NCI-H2227 (cell line): Measurements from ENCODE around the gene C17orf114.

Source experiments
- DNase-seq: peaks from one replicate; lab custom pipeline; 2025; ENCODE audit not compliant: unreplicated experiment; lab: John Stamatoyannopoulos, UW

Gene C17orf114

GRCh38 chr17:4788159-4788806 is 13.8 kb downstream of the C17orf114 start:
- peak; percentile 67 for DNase-seq

DNA sequence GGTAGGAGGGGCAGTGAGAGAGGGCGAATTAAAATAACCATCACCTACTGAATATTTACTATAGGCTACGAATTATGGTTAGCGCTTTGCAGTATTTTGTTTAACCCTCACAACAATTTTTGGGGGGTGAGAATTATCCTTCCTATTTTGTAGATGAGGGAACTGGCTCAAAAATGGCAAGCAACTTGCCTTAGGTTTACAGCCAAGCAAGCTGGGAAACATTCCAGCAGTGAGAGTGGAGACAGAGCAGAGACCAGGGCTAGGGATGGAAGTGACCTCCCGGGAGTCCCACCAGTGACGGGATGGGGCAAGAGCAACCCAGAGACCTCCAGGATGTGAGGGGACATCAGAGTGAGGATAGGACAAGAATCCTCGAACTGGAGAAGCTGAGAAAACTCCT is 15.6 kb downstream of the C17orf114 start:
- DNase-seq = no peak

- DNase-seq = no peak
Measured at GRCh38 chr17:4786106-4786511, 16.0 kb downstream of the C17orf114 start, which contains the start of gene VMO1. VMO1 (minus strand) TSS chr17:4786364; CDS start chr17:4786352, 12 bp downstream.

DNA sequence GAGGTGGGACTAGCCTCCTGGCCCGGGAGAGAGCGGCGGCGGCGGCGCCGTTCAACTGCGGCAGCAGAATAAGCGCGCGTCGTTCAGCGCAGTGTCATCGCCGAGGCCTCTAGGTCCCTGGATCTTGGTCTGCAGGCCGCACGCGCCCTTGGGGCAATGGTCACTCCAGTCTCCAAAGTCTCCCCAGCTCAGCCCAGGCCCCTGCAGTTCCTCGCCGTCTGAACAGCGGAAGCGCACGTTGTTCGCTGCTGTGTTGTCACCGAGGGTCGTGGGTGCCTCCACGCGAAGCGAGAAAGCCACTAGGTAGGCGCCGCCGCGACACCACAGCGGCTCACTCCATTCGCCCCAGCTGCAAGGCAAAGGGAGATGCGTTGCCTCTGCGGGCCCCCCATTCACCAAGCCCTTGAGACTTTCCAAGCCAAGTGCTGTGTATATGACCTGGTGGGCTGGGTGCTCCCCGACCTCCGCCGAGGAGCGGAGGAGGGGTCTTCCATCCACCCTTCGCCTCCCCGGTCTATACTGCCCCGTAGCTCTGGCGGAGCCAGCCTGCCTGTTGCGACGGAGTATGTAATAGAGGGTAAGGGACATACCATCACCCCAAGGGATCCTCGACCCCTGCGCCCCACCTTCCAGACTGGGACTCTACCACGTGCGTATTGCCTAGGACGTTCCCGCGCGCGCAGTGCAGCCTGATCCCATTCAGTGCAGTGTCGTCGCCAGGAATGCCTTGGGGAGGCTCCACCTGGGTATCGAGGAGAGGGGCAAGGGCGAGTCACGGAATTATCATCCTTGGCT is 16.6 kb downstream of the C17orf114 start:
- no peak for DNase-seq

DNA sequence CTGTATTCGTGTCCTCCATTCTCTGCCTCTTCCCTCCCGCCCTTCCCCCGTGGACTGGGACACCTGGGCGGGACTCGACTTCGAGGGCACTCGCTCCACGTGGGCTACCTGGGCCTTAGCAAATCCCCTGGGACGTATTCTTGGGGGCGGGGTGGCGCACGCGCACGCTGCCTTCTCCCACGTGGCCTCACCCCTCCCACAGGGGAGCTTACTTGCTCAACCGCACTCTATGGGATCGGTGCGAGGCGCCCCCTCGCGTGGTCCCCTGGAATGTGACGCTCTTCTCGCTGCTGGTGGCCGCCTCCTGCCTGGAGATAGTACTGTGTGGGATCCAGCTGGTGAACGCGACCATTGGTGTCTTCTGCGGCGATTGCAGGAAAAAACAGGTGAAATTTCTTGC is 19.5 kb downstream of the C17orf114 start:
- DNase-seq = no peak

DNA sequence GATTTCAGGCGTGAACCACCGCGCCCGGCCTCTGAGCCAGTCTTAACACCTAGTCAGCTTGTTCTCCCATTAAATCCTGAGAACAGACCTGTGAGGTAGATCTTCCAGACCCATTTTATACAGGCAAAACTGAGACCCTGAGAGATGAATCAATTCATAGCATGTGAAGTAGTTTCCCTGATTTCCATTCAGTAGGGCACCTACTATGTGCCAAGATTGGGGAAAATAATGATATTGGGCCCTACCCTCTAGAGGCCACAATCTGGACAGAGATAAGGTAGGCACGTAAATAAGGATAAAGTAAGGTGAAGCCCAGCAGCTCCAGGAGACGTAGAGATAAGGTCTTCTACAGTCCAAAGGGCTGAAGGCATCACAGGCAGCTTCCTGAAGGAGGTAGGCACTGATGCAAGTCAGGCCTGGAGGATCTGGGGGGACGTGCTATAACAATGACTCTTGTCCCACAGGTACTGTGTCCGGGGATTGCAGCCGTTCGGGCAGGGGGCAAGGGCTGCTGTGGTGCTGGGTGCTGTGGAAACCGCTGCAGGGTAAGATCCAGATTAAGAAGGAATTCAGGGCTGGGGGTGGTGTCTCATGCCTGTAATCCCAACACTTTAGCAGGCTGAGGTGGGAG is 21.7 kb downstream of the C17orf114 start:
- no peak for DNase-seq

DNA sequence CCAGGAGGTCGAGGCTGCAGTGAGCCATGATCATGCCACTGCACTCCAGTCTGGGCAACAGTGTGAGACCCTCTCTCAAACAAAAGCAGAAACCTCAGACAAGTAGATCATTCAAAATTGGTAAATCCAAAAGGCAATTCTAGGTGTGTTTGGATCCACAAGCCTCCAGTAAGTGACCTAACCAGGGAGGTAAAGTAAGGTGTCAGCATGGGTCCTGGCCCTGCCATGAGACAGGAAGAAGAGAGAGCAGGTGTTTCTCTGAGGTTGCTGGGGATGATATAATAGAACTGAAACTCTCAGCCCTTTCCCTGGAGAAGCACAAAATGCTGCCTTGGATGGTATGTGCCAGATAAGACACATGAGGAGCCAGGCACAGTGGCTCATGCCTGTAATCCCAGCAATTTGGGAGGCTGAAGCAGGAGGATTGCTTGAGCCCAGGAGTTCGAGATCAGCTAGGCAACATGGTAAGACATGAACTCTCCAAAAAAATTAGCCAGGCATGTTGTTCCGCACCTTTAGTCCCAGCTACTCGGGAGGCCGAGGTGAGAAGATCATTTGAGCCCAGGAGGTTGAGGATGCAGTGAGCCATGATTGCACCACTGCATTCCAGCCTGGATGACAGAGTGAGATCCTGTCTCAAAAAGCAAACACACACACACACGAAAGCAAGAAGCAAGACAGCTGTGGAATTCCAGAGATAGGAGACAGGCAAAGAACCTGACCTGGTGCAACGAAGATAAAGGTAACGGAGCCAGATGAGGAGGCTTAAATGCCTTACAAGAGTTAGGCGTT is 24.0 kb downstream of the C17orf114 start:
- DNase-seq = no peak

- peak; percentile 3 for DNase-seq
Measured at GRCh38 chr17:4772235-4772613, 29.9 kb downstream of the C17orf114 start.

DNA sequence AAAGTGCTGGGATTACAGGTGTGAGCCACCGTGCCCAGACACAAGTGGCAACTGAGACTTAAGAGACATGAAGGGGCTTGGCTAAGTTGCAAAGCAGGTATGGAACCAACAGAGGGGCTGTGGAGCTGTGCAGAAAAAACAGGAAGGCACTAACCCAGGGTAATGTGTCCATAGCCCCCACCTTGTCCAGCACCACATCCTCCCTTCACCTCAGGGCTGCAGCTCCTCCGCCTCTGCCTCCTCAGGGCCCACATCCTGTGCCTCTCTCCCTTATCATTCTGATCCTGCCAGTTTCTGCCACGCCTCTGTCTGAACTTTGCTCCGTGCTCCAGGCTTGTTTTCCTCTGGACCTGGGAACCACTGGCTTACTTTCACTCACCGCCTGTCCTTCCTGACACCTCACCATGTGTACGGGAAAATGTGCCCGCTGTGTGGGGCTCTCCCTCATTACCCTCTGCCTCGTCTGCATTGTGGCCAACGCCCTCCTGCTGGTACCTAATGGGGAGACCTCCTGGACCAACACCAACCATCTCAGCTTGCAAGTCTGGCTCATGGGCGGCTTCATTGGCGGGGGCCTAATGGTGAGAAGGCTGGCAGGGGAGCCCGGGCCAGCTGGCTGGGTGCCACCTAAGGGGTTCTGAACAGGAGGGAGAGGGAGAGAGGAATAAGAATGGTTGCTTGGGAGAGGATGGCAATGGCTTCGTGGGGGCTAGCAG is 30.5 kb downstream of the C17orf114 start, which contains the start of gene TM4SF5:
TSS of gene TM4SF5 (plus strand) at position 368 of the 716 bp plus-strand sequence. CDS start at position 405, 37 bp downstream.
- peak; percentile 2 for DNase-seq

DNA sequence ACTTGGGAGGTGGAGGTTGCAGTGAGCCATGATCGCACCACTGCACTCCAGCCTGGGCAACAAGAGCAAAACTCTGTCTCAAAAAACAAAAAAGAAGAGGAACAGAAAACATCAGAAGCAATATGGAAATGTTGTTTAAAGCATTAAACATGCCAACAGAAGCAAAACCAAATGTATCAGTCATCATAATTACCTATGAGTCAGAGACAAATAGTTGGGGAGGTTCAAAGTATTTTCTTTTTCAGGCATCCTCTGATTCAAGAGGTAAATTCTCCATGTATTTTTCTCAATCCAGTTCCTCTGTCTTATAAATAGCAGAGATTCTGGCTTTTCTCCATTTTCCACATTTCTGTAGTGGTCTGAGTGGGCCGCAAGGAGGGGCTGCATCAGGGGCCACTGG is 32.5 kb downstream of the C17orf114 start:
- no peak for DNase-seq

DNA sequence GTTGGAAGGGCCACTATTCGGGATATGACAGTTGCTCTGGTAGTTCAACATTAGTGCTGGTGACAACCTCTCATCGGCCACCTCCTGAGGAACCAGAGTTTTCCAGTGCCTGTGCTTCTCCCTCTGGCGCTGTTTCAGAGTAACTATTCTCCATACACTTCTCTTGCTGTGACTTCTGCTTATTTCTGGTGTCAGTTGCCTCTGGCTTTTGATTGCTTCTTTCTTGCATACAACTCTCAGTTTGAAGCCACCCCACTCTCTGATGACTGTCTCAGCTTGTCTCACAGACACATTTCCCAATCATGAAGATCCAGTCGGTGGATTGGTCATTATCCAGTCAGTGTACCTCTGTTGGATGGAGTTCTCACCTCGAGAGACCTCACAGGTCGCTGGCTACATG is 33.8 kb downstream of the C17orf114 start:
- DNase-seq = no peak

- DNase-seq = no peak
Measured at GRCh38 chr17:4766723-4767122, 35.4 kb downstream of the C17orf114 start.

- no peak for DNase-seq
Measured at GRCh38 chr17:4766201-4766600, 35.9 kb downstream of the C17orf114 start.

DNA sequence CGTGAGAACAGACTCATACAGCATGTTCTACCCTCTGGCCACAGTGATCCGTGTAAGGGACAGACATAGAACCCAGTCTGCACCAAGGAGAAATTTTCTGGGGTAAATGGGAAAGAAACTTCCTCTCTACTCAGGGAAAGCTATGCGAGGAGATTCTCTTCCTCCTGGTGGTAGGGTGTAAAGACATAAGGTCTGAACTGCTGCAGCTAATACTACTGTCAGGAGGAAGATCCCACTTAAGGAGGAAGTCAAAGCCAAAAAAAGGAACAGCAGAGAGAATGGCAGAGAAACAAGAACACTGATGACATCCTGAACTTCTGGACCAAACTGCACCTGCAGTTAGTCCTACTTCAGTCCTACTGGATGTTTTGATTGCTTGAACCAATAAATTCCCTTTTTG is 37.5 kb downstream of the C17orf114 start:
- no peak for DNase-seq

GRCh38 chr17:4759776-4760236 is 42.3 kb downstream of the C17orf114 start:
- DNase-seq = no peak

GRCh38 chr17:4753392-4753791 is 48.7 kb downstream of the C17orf114 start:
- no peak for DNase-seq

GRCh38 chr17:4751932-4752331 is 50.2 kb downstream of the C17orf114 start:
- no peak for DNase-seq
